Panc1 (cell line): ENCODE data around the gene EPOP. TPM values are rescaled to one million over a fixed set of nuclear protein-coding genes. Genes with fewer than 3 reads are reported as not detected.

Experiments
- ATAC-seq: fragments of 200-7000 bp; cut with Tn5 transposase; 2 replicates; pipeline ENCODE4 v1.9.1; 2020; ENCODE audit warnings: mild to moderate bottlenecking, moderate library complexity
- BruUV-seq: library from RNA; stranded (reverse); fragments of 400-500 nt; replicated peaks from 2 replicates; lab custom pipeline; 2021; lab: Mats Ljungman, UMichigan
- CTCF ChIA-PET: fragments of 300-600 bp; sonication (Branson Sonifier 250); formaldehyde crosslinking; loops from one replicate; lab custom pipeline; 2022; ENCODE audit warnings: antibody characterized with exemption; lab: Charles Lee
- POLR2A ChIA-PET: fragments of 300-600 bp; sonication (Branson Sonifier 250); formaldehyde crosslinking; loops from one replicate; lab custom pipeline; 2022; ENCODE audit warnings: antibody characterized with exemption; lab: Charles Lee
- DNase-seq: peaks from one replicate; pipeline ENCODE4 v3.0.0-alpha.2; 2010; ENCODE audit warnings: low read depth, low spot score
- H3K27ac ChIP-seq: 2 replicates; pipeline ENCODE4 v1.5.1; 2011; ENCODE audit warnings: mild to moderate bottlenecking, low read length, inconsistent platforms
- H3K27me3 ChIP-seq: fragments of 200-500 bp; sonication (Bioruptor generic); 2 replicates; pipeline ENCODE4 v1.6.0; 2014; ENCODE audit warnings: low read length, inconsistent platforms; ENCODE audit not compliant: control insufficient read depth, insufficient read depth
- H3K36me3 ChIP-seq: fragments of 200-500 bp; sonication (Bioruptor generic); 2 replicates; pipeline ENCODE4 v1.5.1; 2014; ENCODE audit warnings: inconsistent platforms, mild to moderate bottlenecking, low read length, moderate library complexity; ENCODE audit not compliant: control insufficient read depth, insufficient read depth
- H3K4me1 ChIP-seq: 2 replicates; pipeline ENCODE4 v1.5.1; 2011; ENCODE audit warnings: inconsistent platforms, mild to moderate bottlenecking, low read length, moderate library complexity; ENCODE audit not compliant: control insufficient read depth, insufficient read depth
- H3K4me3 ChIP-seq, 2 experiments: 2 replicates each; pipeline ENCODE4 v1.5.1; 2011 to 2012; ENCODE audit warnings: low read depth in 2 of 2, low read length in 2 of 2, mild to moderate bottlenecking in 2 of 2, inconsistent platforms in 1 of 2, moderate library complexity in 1 of 2
- H3K9me3 ChIP-seq: fragments of 200-500 bp; sonication (Bioruptor generic); 2 replicates; pipeline ENCODE4 v1.5.1; 2014; ENCODE audit warnings: low read depth, mild to moderate bottlenecking, inconsistent platforms, low read length, moderate library complexity; ENCODE audit not compliant: control insufficient read depth, insufficient read depth
- POLR2AphosphoS5 ChIP-seq: IDR thresholded peaks from 2 replicates; pipeline ENCODE4 v1.6.1; 2012; ENCODE audit warnings: mild to moderate bottlenecking, low read depth, low read length, moderate library complexity
- SIN3A ChIP-seq: IDR thresholded peaks from 2 replicates; pipeline ENCODE4 v1.6.1; 2012; ENCODE audit warnings: low read depth, mild to moderate bottlenecking, low read length, moderate library complexity, borderline replicate concordance; ENCODE audit not compliant: insufficient read depth
- TCF7L2 ChIP-seq: IDR thresholded peaks from 2 replicates; pipeline ENCODE4 v1.6.1; 2011; ENCODE audit warnings: mild to moderate bottlenecking, low read depth, low read length, inconsistent platforms
- in situ Hi-C: cut with HindIII; loops from 2 replicates; pipeline ENCODE4 v1.10.0; 2016; ENCODE audit warnings: low sequenced_read_pairs, low pct_unique_long_range_greater_than_20kb
- intact Hi-C: fragments of 100-400 bp; cut with micrococcal nuclease; formaldehyde crosslinking; loops from one replicate; pipeline ENCODE4 v1.10.0; 2022; ENCODE audit not compliant: unreplicated experiment
- total RNA-seq: library from RNA; stranded (reverse); gene quantifications from one replicate; pipeline ENCODE4 v1.2.1, GENCODE V29; 2021; ENCODE audit not compliant: unreplicated experiment
- TF ChIP-seq, protein P1 (sequence below), 2 experiments: IDR thresholded peaks; 2 replicates each; pipeline ENCODE4 v1.6.1; 2011 to 2012; ENCODE audit warnings: low read depth in 2 of 2, control low read depth in 1 of 2, low read length in 1 of 2, mild to moderate bottlenecking in 1 of 2, moderate library complexity in 1 of 2; ENCODE audit not compliant: insufficient read depth in 1 of 2
- TF ChIP-seq, protein P2 (sequence below): fragments of 450-650 bp; IDR thresholded peaks from 2 replicates; pipeline ENCODE4 v1.5.1; 2017; ENCODE audit warnings: mild to moderate bottlenecking

EPOP gene
- total RNA-seq, 1 experiment from 2014 or later, result 19.9 TPM

DNA sequence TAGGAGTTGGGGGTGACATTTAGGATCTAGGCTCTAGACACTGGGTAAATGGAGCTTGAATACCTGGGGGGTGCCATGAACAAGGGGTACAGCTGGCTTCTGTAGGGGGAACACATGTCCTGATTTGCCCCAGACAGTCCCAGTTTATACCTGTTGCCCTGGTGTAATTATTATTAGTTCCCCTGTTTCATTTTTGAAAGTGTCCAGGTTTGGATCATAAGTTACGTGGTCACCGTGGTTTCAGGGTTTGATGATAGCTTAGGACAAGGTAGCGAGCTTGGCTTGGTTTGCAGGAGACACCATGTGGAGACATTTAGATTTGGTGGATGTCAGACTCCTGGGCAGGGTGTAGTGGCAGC lies 35.8 kb upstream of the EPOP start:
- POLR2A ChIA-PET, result no interaction called here

DNA sequence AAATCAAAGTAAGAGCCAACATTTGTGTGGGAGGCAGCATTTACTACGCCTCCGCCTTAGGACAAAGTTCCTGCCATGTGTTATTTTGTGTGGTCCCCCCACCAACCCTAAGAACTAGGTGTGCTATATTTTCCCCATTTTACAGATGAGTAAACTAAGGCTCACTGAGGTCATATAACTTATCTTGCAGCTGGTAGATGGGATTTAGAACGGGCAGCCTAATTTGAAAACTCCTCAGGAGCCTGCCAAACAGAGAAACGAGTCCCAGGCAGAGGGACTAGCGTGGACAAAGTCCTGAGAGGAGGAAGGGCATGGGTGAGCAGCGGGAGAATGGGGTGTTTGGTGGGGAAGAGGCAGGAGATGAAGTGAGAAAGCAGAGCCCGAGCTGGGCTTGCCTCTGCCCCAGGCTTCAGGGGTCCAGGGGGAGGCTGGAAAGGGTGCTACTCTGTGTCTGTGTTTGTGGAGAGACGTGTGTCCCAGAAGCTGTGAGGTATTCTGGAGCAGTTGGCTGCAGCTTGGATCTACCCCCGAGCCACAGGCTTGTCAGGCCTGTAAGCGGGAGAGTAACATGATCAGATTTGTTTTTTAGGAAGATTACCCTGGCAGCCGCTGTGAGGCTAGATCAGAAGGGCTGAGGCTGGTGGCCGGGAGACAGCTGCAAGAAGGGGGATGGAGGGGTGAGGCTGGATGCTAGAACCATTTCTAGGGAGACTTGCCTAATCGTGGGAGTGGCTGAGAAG lies 35.3 kb upstream of the EPOP start:
- no peaks in the 10 kb centered on the region for H3K36me3 ChIP-seq
- CTCF ChIA-PET, result no interaction called here
- BruUV-seq, result no TSS peak

More for the DNA sequence above, 35.8 kb upstream of the EPOP start:
- CTCF ChIA-PET, result no interaction called here
- Histone ChIP-seq H3K27ac (no peak overlapping the region), H3K36me3 (no peaks in the 10 kb centered on the region), H3K4me1 (no peaks in the 10 kb centered on the region), H3K4me3 (no peak overlapping the region), H3K27me3 (no peaks in the 10 kb centered on the region), H3K9me3 (no peaks in the 10 kb centered on the region)
- DNase-seq, result no peak
- in situ Hi-C loops, result no loop called here
- BruUV-seq, result no TSS peak
- intact Hi-C loops, result no loop called here
- no peak for ATAC-seq
- TF ChIP-seq SIN3A (no peak), TCF7L2 (no peak), POLR2AphosphoS5 (no peak)
- TF ChIP-seq, protein P1, sequence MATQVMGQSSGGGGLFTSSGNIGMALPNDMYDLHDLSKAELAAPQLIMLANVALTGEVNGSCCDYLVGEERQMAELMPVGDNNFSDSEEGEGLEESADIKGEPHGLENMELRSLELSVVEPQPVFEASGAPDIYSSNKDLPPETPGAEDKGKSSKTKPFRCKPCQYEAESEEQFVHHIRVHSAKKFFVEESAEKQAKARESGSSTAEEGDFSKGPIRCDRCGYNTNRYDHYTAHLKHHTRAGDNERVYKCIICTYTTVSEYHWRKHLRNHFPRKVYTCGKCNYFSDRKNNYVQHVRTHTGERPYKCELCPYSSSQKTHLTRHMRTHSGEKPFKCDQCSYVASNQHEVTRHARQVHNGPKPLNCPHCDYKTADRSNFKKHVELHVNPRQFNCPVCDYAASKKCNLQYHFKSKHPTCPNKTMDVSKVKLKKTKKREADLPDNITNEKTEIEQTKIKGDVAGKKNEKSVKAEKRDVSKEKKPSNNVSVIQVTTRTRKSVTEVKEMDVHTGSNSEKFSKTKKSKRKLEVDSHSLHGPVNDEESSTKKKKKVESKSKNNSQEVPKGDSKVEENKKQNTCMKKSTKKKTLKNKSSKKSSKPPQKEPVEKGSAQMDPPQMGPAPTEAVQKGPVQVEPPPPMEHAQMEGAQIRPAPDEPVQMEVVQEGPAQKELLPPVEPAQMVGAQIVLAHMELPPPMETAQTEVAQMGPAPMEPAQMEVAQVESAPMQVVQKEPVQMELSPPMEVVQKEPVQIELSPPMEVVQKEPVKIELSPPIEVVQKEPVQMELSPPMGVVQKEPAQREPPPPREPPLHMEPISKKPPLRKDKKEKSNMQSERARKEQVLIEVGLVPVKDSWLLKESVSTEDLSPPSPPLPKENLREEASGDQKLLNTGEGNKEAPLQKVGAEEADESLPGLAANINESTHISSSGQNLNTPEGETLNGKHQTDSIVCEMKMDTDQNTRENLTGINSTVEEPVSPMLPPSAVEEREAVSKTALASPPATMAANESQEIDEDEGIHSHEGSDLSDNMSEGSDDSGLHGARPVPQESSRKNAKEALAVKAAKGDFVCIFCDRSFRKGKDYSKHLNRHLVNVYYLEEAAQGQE (IDR thresholded peaks at IDR 0.05; ENCODE audit: insufficient read depth in 1 of 2, low read depth in 2 of 2, low read length in 1 of 2), result no peak
- TF ChIP-seq, protein P2, sequence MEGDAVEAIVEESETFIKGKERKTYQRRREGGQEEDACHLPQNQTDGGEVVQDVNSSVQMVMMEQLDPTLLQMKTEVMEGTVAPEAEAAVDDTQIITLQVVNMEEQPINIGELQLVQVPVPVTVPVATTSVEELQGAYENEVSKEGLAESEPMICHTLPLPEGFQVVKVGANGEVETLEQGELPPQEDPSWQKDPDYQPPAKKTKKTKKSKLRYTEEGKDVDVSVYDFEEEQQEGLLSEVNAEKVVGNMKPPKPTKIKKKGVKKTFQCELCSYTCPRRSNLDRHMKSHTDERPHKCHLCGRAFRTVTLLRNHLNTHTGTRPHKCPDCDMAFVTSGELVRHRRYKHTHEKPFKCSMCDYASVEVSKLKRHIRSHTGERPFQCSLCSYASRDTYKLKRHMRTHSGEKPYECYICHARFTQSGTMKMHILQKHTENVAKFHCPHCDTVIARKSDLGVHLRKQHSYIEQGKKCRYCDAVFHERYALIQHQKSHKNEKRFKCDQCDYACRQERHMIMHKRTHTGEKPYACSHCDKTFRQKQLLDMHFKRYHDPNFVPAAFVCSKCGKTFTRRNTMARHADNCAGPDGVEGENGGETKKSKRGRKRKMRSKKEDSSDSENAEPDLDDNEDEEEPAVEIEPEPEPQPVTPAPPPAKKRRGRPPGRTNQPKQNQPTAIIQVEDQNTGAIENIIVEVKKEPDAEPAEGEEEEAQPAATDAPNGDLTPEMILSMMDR, result no peak

More for the DNA sequence above, 35.3 kb upstream of the EPOP start:
- H3K4me3 ChIP-seq, result no peak overlapping the region
- intact Hi-C loops, result no loop called here
- no peaks in the 10 kb centered on the region for H3K9me3 ChIP-seq
- in situ Hi-C loops, result no loop called here
- TF ChIP-seq SIN3A (no peak), POLR2AphosphoS5 (no peak), TCF7L2 (no peak)
- TF ChIP-seq, protein P2, result no peak
- TF ChIP-seq, protein P1 (IDR thresholded peaks at IDR 0.05; ENCODE audit: insufficient read depth in 1 of 2, low read depth in 2 of 2, low read length in 1 of 2), result no peak
- no peak overlapping the region for H3K27ac ChIP-seq
- no peak for ATAC-seq
- POLR2A ChIA-PET, result interaction anchor here (0.6 kb wide), 1 partner anchor 103 kb away, joined by 3 read pairs; no protein-coding TSS in a partner anchor
- DNase-seq, result no peak
- H3K27me3 ChIP-seq, result no peaks in the 10 kb centered on the region
- no peaks in the 10 kb centered on the region for H3K4me1 ChIP-seq
